Natural killer cell (primary cell): Measurements from ENCODE around the gene KRTAP2-2. TPM values are rescaled to one million over a fixed set of nuclear protein-coding genes. Genes with fewer than 3 reads are reported as not detected.
"Not testable (repeated sequence)": the region's sequence is repeated elsewhere in the genome, so short reads cannot be mapped to it uniquely, and the experiment has no call there.

ENCODE experiments used
- ATAC-seq, 3 donors: fragments of 150-1000 bp in 2 of 3; fragments of 200-7000 bp in 1 of 3; cut with Tn5 transposase; 1 replicate in 1 of 3; 2 replicates in 2 of 3; pipeline ENCODE4 v1.10.0; 2021; ENCODE audit warnings: mild to moderate bottlenecking in 2 of 3, moderate library complexity in 2 of 3
- DNase-seq, 2 donors: peaks; one replicate each; pipeline versions ENCODE4 v3.0.0 to v3.0.0-alpha.2; 2013 to 2021; ENCODE audit warnings: mixed read lengths in 1 of 2
- H3K27ac ChIP-seq: one replicate; pipeline ENCODE4 v1.5.1; 2013; ENCODE audit warnings: mild to moderate bottlenecking, low read length
- H3K27me3 ChIP-seq: one replicate; pipeline ENCODE4 v1.6.1; 2013; ENCODE audit warnings: low read length; ENCODE audit not compliant: control insufficient read depth, insufficient read depth
- H3K36me3 ChIP-seq: one replicate; pipeline ENCODE4 v1.6.1; 2013; ENCODE audit warnings: low read length; ENCODE audit not compliant: control insufficient read depth, insufficient read depth
- H3K4me1 ChIP-seq: one replicate; pipeline ENCODE4 v1.6.1; 2013; ENCODE audit warnings: low read length; ENCODE audit not compliant: control insufficient read depth, insufficient read depth
- H3K4me3 ChIP-seq: one replicate; pipeline ENCODE4 v1.5.1; 2013; ENCODE audit warnings: low read length
- H3K9me3 ChIP-seq: one replicate; pipeline ENCODE4 v1.6.1; 2013; ENCODE audit warnings: low read length; ENCODE audit not compliant: control insufficient read depth, insufficient read depth
- H3K27ac Mint-ChIP-seq, 2 donors: one replicate each; pipeline ENCODE4 v1.8.0; 2022; ENCODE audit warnings: mild to moderate bottlenecking in 2 of 2, mixed read lengths in 2 of 2, moderate library complexity in 1 of 2
- H3K27me3 Mint-ChIP-seq, 2 donors: one replicate each; pipeline ENCODE4 v1.8.0; 2022; ENCODE audit warnings: low read depth in 2 of 2, mixed read lengths in 2 of 2
- H3K36me3 Mint-ChIP-seq: one replicate; pipeline ENCODE4 v1.8.0; 2022; ENCODE audit warnings: mixed read lengths
- H3K4me1 Mint-ChIP-seq, 2 donors: one replicate each; pipeline ENCODE4 v1.8.0; 2022; ENCODE audit warnings: mixed read lengths in 2 of 2
- H3K4me3 Mint-ChIP-seq: one replicate; pipeline ENCODE4 v1.8.0; 2022; ENCODE audit warnings: mild to moderate bottlenecking, moderate library complexity, mixed read lengths
- H3K9me3 Mint-ChIP-seq, 2 donors: one replicate each; pipeline ENCODE4 v1.8.0; 2022; ENCODE audit warnings: mixed read lengths in 2 of 2
- CTCF ChIP-seq: fragments of 200-600 bp; IDR thresholded peaks from one replicate; pipeline ENCODE4 v1.8.0; 2022; ENCODE audit warnings: antibody characterized with exemption
- WGBS: methylation state at CpG from one replicate; pipeline ENCODE4 v1.1.7; 2013; ENCODE audit warnings: missing lambda C conversion rate; ENCODE audit not compliant: insufficient coverage; 5-methylcytosine and 5-hydroxymethylcytosine counted together
- intact Hi-C: fragments of 100-400 bp; cut with micrococcal nuclease; formaldehyde crosslinking; loops from one replicate; pipeline ENCODE4 v1.14.2; 2022
- total RNA-seq, 4 donors: library from RNA; stranded (reverse); fragments of 120-200 nt in 1 of 4; gene quantifications; one replicate each; pipeline versions ENCODE4 v1.2.3 to v1.2.4, GENCODE V29; 2013 to 2022

Gene KRTAP2-2
- total RNA-seq, 3 donors from 2014 or later (not counting 1 experiment from before 2014, with no cell fraction given): not detected

DNA sequence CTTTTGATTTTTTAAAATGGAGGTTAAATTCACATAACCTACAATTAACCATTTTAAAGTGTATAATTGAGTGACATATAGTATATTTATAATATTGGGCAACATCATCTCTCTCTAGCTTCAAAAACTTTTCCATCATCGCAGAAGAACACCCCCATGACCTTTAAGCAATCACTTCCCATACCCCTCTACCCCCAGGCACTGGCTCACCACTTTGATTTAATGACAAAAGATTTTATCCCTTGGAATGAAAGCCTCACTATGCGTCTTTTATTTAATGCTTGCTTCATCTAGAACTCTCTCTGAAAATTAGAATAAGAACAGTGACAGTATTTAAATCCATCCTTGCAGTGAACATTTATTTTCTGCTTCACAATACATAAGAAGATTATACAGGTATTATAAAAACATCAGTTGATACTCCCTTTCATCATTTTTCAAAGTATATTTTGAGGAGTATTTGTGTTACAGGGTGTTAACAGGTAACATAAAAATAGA lies 17.1 kb downstream of the KRTAP2-2 start:
- Histone ChIP-seq H3K36me3 (no peaks in the 10 kb centered on the region), H3K9me3 (no peaks in the 10 kb centered on the region), H3K4me1 (no peaks in the 10 kb centered on the region), H3K27me3 (peaks cover 8% of the 10 kb centered on the region), H3K4me3 (no peak overlapping the region), H3K27ac (no peak overlapping the region)
- WGBS: 88% methylated on average over 2 of the region's 2 CpGs
- Mint-ChIP-seq H3K9me3 (no peaks in the 10 kb centered on the region), H3K27me3 (peaks cover 9 to 36% of the 10 kb centered on the region in 2 donors), H3K4me3 (no peak overlapping the region), H3K36me3 (no peaks in the 10 kb centered on the region), H3K27ac (no peak overlapping the region), H3K4me1 (no peaks in the 10 kb centered on the region)
- DNase-seq: no peak
- ATAC-seq: no peak
- TF ChIP-seq CTCF: no peak
- intact Hi-C loops: no loop called here

DNA sequence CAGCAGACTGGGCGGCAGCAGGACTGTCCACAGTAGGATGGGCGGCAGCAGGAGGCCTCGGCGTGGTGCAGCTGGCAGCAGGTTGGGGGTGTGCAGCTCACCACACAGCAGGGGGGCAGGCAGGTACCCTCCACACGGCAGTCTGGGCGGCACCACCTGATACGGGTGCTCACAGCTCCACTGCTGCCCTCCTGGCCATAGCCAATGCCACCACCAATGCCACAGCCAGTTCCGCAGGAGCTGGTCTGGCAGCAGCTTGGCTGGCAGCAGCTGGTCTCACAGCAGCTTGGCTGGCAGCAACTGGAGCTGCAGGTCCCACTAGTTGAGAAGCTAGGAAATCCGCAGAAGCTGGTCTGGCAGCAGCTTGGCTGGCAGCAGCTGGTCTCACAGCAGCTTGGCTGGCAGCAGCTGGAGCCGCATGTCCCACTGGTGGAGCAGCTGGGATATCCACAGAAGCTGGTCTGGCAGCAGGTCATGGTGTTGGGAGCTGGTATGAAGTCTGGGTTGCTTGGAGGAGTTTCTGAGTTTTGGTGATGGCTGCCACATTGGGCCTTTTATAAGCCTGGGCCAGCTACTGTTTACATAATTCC lies 20.6 kb downstream of the KRTAP2-2 start, which contains the start of gene KRTAP1-3:
Gene KRTAP1-3 (minus strand): TSS at position 529 of the 590 bp plus-strand sequence. CDS start 53 bp downstream, at position 476.
- DNase-seq, ATAC-seq: not testable (repeated sequence)

GRCh38 chr17:41029633-41030245 lies 25.3 kb downstream of the KRTAP2-2 start, which contains the start of gene KRTAP1-4:
KRTAP1-4 (minus strand) TSS chr17:41030195; CDS start chr17:41030078, 117 bp downstream.
- Histone ChIP-seq H3K4me1 (no peaks in the 10 kb centered on the region), H3K36me3 (no peaks in the 10 kb centered on the region), H3K9me3 (no peaks in the 10 kb centered on the region), H3K4me3 (no peak within 1 kb of the TSS), H3K27ac (no peak within 1 kb of the TSS), H3K27me3 (no peaks in the 10 kb centered on the region)
- H3K27ac Mint-ChIP-seq: no peak within 1 kb of the TSS
- DNase-seq: no peak
- H3K9me3 Mint-ChIP-seq: no peaks in the 10 kb centered on the region
- no peaks in the 10 kb centered on the region for H3K36me3 Mint-ChIP-seq
- no peak within 1 kb of the TSS for H3K4me3 Mint-ChIP-seq
- WGBS: 86% methylated on average over 12 of the region's 12 CpGs
- H3K4me1 Mint-ChIP-seq: no peaks in the 10 kb centered on the region
- ATAC-seq: no peak
- intact Hi-C loops: no loop called here
- no peak for TF ChIP-seq CTCF
- peaks cover 21 to 46% of the 10 kb centered on the region in 2 donors for H3K27me3 Mint-ChIP-seq

More for the DNA sequence above, 20.6 kb downstream of the KRTAP2-2 start, which contains the start of gene KRTAP1-3:
- H3K9me3 ChIP-seq, H3K36me3 Mint-ChIP-seq, H3K4me1 Mint-ChIP-seq, H3K27ac ChIP-seq, H3K4me3 Mint-ChIP-seq, H3K27me3 ChIP-seq, H3K4me1 ChIP-seq, H3K4me3 ChIP-seq, H3K9me3 Mint-ChIP-seq, intact Hi-C loops, H3K27ac Mint-ChIP-seq, H3K36me3 ChIP-seq: not testable (repeated sequence)
- 87% methylated on average over 9 of the region's 10 CpGs for WGBS
- H3K27me3 Mint-ChIP-seq: peaks cover 13 to 36% of the 10 kb centered on the region in 2 donors

- Histone ChIP-seq H3K4me1 (no peaks in the 10 kb centered on the region), H3K36me3 (no peaks in the 10 kb centered on the region), H3K27me3 (no peaks in the 10 kb centered on the region), H3K4me3 (no peak within 1 kb of the TSS), H3K9me3 (no peaks in the 10 kb centered on the region), H3K27ac (no peak within 1 kb of the TSS)
- no peak for ATAC-seq
- Mint-ChIP-seq H3K4me3 (no peak within 1 kb of the TSS), H3K27ac (no peak within 1 kb of the TSS), H3K36me3 (no peaks in the 10 kb centered on the region), H3K9me3 (no peaks in the 10 kb centered on the region), H3K4me1 (no peaks in the 10 kb centered on the region), H3K27me3 (peaks cover 24 to 48% of the 10 kb centered on the region in 2 donors)
- no peak for TF ChIP-seq CTCF
- 79% methylated on average over 8 of the region's 9 CpGs for WGBS
- intact Hi-C loops: no loop called here
- DNase-seq: no peak
Observed at GRCh38 chr17:41026715-41027471, 28.1 kb downstream of the KRTAP2-2 start, which contains the start of gene KRTAP1-5. KRTAP1-5 (minus strand) TSS chr17:41027208; CDS start chr17:41027155, 53 bp downstream.
